Renal cortex interstitium (tissue), 11 donors: ENCODE data around the gene ACBD3. TPM values are rescaled to one million over a fixed set of nuclear protein-coding genes. Genes with fewer than 3 reads are reported as not detected.
A peak's percentile ranks its signal among the peaks of the same experiment; 100 is the strongest.

Source experiments
- DNase-seq, 11 donors: peaks; one replicate each; pipeline ENCODE4 v3.0.0-alpha.2; 2013; ENCODE audit warnings: low read depth in 9 of 11, low spot score in 4 of 11; ENCODE audit errors: extremely low read depth in 1 of 11
- polyA plus RNA-seq, 3 donors: library from polyadenylated mRNA; unstranded; fragments of 120-200 nt; gene quantifications; one replicate each; pipeline ENCODE4 v1.2.1, GENCODE V29; 2013; ENCODE audit not compliant: insufficient read length in 3 of 3

ACBD3 gene
- polyA plus RNA-seq, 3 donors, result 52.2 to 64.7 (median 54.5) TPM

- DNase-seq, result no peak
Measured at GRCh38 chr1:226123591-226124471, 62.7 kb downstream of the ACBD3 start.

GRCh38 chr1:226123212-226123560 is 63.4 kb downstream of the ACBD3 start:
- DNase-seq, result no peak

GRCh38 chr1:226121587-226122400 is 64.7 kb downstream of the ACBD3 start:
- peak in 3 of 11 donors; percentile 45 to 63 (median 63) for DNase-seq

- no peak for DNase-seq
Measured at GRCh38 chr1:226121049-226121586, 65.4 kb downstream of the ACBD3 start.

GRCh38 chr1:226120398-226120797 is 66.1 kb downstream of the ACBD3 start:
- DNase-seq, result no peak

GRCh38 chr1:226119169-226119568 is 67.4 kb downstream of the ACBD3 start:
- DNase-seq, result no peak

GRCh38 chr1:226118357-226118756 is 68.2 kb downstream of the ACBD3 start:
- no peak for DNase-seq

- no peak for DNase-seq
Measured at GRCh38 chr1:226117330-226117729, 69.2 kb downstream of the ACBD3 start.

GRCh38 chr1:226116673-226117072 is 69.9 kb downstream of the ACBD3 start:
- no peak for DNase-seq

GRCh38 chr1:226112626-226113025 is 73.9 kb downstream of the ACBD3 start:
- no peak for DNase-seq

- no peak for DNase-seq
Measured at GRCh38 chr1:226111883-226112261, 74.7 kb downstream of the ACBD3 start.

- DNase-seq, result no peak
Measured at GRCh38 chr1:226111098-226111882, 75.3 kb downstream of the ACBD3 start.

- peak in 5 of 11 donors; percentile 59 to 73 (median 69) for DNase-seq
Measured at GRCh38 chr1:226110249-226111097, 76.1 kb downstream of the ACBD3 start.

GRCh38 chr1:226109829-226110248 is 76.7 kb downstream of the ACBD3 start:
- DNase-seq, result peak in 7 of 11 donors; percentile 75 to 82 (median 78)

GRCh38 chr1:226108935-226109828 is 77.4 kb downstream of the ACBD3 start:
- DNase-seq, result no peak

GRCh38 chr1:226107471-226108460 is 78.8 kb downstream of the ACBD3 start:
- no peak for DNase-seq
